Stimulated activated naive CD4-positive, alpha-beta T cell treated with Interleukin-2 at 50 U/mL for 16 hours (primary cell): ENCODE measurements around the gene CCR5AS.
"Not testable (repeated sequence)": the region's sequence is repeated elsewhere in the genome, so short reads cannot be mapped to it uniquely, and the experiment has no call there.

Source experiments
- DNase-seq: peaks from one replicate; lab custom pipeline; 2025; lab: John Stamatoyannopoulos, UW

Gene CCR5AS

DNA sequence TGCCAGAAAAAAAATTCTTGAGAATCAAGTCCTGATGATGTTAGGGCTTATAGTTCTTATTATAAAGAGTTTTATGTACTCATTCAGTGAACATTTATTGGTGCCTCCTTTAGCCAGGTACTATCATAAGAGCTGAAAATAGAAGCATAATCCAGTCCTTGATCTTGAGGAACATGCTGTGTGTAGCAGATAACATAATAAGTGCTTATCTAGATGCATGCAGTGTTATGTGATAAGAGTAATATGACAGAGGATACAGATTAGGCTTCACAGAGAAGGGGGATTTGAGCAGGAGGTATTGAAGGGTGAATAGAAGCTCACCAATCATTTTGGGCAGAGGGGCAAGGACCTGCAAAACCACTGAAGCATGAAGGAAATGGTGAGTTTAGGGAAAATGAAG, 51.9 kb downstream of the CCR5AS start:
- no peak for DNase-seq

DNA sequence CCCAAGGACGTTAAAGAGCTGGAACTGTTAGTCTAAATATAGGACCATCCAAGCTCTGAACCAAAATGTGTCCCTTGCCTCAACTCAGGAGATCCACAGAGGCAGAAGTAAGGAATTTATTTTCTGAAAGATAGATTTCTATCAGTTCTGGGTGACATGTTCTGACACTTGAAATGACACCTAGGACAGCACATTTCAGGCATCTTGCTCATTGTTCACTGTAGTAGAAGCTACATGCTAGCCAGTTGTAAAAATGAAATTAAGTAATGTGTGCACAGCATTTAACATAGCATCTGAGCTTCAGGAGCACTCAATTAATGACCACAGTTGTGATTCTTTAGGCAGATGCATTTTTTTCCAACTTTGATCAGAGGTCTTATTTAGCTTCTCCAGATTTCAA, 52.4 kb downstream of the CCR5AS start:
- DNase-seq: no peak

DNA sequence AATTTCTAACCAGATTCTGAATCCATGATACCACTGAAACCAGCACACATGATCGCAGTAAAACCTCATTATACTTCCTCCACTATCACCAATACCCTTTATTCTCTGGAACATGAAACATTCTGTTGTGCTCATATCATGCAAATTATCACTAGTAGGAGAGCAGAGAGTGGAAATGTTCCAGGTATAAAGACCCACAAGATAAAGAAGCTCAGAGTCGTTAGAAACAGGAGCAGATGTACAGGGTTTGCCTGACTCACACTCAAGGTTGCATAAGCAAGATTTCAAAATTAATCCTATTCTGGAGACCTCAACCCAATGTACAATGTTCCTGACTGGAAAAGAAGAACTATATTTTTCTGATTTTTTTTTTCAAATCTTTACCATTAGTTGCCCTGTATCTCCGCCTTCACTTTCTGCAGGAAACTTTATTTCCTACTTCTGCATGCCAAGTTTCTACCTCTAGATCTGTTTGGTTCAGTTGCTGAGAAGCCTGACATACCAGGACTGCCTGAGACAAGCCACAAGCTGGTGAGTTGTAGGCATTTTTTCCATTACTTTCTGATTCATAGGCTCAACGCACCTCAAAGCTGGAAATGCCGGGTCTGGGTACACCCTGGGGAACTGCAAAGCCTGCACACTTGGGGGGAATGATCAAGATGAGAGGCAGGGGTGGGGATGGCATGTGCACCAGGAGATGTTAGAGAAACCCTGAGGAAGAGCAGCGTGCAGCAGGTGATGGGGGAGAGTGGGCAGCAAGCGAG, 53.0 kb downstream of the CCR5AS start, which contains the start of gene CCR2:
CCR2 (plus strand) TSS at position 465 of the 764 bp plus-strand sequence. CDS start 3,417 bp downstream, outside the sequence.
- no peak for DNase-seq

DNA sequence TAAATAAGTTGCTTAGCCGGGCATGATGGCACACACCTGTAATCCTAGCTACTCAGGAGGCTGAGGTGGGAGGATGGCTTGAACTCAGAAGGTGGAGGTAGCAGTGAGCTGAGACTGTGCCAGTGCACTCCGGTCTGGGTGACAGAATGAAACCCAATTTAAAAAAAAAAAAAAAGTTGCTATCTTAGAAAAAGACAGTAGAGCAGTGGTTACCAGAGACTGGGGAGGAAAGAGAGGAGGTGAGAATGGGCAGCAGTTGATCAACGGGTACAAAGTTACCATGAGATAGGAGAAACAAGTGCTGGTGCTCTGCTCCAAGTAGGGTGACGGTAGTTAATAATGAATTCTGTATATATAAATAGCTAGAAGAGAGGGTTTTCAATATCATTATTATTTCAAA, 53.8 kb downstream of the CCR5AS start:
- no peak for DNase-seq

DNA sequence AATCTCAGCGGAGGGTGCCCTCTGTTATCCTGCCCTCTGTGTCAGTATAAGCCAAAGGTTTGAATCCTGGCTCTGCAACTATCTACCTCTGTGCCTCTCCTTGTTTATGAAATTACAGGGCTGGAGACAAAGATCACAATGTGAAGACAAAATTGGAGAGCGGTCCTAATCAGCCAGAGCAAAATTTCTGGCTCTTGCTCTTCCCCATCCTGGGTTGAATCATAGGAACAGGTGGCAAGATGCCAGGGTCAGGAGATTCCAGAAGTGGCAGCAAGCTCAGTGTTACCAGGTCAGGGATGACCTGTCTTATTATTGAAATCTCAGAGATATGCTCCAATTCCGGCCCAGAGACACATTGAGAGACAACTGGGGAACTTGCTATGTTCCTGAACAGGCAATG, 55.2 kb downstream of the CCR5AS start:
- no peak for DNase-seq

DNA sequence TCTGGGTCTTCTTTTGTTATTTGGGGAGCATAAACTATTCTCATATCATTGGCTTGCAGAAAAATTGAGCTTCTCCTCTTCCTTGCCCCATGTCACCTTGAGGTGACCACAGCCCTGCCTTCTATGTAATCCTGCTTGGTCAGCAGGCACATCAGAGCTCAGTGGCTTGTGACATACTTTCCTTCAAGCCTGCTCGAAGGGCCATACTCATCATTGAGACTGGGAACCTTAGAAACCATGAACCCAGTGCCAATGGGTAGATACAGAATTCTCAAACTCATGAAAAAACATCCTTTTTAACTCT, 56.7 kb downstream of the CCR5AS start:
- no peak for DNase-seq

DNA sequence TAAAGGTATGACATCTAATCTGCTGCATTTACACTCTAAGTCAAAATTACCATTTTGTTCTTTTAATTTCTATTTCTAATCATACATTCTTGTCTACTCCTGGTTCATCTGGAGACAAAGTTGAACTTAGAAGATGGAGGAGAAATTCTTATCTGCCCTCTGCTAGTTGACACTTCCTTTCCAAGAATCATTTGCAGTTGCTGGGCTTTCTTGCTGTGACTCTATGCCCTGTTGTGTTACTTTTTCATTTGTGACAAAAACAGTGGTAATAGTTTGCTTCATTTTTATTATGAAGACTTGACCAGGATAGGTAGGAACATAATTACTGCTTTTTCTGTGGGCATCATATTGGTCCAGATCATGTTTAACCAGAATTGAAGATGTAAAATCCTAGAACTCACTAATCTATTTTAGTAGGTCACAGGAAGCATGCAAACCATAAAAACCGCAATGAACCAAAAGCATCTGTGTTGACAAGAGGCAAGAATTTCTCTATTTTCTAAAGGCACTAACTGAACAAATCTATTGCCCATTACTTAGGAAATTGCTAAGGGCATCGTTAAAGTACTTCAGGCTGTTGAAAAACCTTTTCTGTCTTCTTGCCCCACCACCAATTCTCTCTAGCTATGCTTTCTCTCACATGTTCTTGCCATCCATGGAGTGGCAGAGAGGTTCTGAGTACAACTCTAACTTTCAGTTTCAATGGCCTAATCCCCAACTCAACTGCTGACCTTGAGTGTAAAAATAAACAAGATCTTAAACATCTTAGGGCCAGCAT, 57.2 kb downstream of the CCR5AS start:
- DNase-seq: no peak

DNA sequence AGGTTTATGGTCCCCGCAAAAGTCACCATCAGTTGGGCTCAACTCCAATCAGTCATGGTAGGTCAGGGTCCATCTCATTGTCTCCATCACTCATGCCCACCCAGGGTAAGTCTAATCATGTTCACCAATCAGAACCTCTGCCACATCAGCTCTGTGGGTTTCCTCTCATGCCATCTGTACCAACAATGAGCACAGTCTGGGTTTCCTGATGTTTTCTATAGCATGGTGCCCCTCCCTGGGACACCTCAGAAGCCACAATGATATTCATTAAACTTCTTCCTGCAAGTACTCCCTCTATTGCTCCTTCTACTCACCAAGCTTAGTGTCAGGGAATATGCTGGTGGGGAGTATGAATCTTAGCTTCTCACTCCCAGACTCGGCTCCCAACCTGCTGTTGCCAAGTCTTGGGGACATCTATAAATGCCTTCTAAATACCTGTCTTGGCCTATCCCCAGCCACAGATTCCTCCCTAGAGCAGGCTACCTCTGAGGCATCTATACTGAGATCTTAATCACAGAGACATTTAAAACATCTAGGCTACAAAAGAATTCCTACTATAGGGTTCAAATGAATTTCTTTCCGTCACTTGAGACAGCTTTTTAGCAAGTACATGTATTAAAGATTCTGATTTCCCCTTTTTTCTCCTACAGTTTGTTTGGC, 57.9 kb downstream of the CCR5AS start:
- DNase-seq: no peak

DNA sequence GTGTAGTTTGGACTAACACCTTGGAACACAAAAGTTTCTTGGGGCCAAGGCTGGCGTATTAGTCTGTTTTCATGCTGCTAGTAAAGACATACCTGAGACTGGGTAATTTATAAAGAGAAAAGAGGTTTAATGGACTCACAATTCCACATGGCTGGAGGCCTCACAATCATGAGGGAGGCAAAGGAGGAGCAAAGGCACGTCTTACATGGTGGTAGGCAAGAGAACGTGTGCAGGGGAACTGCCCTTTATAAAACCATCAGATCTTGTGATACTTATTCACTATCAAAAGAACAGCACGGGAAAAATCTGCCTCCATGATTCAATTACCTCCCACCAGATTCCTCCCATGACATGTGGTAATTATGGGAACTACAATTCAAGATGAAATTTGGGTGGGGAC, 62.4 kb downstream of the CCR5AS start:
- DNase-seq: no peak

DNA sequence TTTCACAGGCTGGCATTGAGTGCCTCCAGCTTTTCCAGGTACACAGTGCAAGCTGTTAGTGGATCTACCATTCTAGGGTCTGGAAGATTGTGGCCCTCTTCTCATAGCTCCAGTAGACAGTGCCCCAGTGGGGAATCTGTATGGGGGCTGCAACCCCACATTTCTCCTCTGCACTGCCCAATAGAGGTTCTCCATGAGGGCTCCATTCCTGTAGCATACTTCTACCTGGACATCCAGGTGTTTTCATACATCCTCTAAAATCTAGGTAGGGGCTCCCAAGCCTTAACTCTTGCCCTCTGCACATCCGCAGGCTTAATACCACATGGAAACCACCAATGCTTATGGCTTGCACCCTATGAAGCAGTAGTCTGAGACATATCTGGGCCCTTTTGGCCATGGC, 68.0 kb downstream of the CCR5AS start:
- DNase-seq: no peak

DNA sequence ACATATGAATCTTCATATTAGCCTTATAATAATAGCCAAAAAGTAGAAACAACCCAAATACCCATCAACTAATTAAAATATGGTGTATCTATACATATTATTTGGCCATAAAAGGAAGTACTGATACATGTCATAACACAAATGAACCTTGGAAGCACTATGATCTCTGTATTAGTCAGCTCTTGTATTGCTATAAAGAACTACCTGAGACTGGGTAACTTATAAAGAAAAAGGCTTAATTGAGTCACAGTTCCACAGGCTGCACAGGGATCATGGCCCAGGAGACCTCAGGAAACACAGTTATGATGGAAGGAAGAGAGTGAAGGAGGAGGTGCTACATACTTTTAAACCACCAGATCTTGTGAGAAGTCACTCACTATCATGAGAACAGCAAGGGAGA, 69.0 kb downstream of the CCR5AS start:
- no peak for DNase-seq

DNA sequence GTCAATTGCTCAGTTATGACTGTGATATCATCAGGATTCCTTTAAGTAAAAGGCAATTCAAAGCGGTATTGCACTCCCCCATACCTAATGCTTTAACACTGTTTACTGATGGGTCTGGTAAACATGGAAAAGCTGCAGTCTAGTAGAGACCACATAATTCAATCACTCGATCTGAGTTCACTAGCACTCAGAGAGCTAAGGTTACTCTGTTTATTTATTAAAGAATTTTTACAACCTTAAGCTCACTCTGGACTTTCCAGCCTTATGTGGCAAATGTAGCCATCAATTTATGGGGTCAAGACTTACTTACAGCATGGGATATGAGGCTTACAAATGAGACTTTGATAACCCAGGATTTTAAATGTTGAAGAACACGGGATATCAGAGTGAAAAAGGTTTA, 71.3 kb downstream of the CCR5AS start:
- DNase-seq: no peak

DNA sequence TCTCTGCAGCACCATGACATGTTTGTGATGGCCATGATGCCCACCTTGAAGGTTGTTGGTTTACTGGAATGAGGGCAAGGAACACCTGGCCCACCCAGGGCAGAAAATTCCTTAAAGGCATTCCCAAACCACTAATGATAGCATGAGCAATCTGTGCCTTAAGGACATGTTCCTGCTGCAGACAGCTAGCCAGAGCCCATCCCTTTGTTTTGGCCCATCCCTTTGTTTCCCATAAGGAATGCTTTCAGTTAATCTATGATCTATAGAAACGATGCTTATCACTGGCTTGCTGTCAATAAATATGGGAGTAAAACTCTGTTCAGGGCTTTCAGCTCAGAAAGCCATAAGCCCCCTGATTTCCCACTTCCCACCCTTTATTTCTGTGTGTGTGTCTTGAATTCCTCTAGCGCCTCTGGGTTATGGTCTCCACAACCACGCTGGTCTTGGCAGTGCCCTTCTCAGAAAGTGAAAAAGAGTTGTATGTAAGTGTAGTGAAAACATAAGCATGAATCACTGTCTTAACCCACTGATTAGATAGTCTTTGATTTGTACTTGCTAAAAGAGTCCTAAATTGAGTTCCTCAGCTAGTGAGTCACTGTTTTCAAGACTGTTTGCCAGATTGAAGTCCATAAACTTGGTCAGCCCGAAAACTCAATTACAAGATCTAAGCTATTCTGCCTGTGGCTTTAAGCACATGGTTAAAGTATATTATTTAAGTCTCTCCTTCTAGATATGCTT, 72.0 kb downstream of the CCR5AS start:
- DNase-seq: no peak

DNA sequence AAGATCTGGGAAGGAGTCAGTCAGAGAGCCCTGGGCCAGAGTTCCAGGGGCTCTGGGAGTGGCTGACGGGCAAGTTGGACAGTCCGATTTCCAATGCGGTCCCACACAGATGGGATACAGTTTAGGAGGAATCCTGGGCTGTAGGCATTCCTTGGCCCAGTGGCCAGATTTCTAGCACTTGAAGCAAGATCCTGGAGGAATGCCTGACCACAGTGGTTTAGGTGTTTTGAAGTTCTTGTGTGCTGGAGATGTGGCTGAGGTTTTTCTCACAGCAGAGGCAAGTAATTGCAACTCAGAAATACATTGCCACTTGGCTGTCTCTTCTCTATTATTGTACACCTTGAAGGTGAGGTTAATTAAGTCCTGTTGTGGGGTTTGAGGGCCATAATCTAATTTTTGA, 76.2 kb downstream of the CCR5AS start:
- DNase-seq: not testable (repeated sequence)

DNA sequence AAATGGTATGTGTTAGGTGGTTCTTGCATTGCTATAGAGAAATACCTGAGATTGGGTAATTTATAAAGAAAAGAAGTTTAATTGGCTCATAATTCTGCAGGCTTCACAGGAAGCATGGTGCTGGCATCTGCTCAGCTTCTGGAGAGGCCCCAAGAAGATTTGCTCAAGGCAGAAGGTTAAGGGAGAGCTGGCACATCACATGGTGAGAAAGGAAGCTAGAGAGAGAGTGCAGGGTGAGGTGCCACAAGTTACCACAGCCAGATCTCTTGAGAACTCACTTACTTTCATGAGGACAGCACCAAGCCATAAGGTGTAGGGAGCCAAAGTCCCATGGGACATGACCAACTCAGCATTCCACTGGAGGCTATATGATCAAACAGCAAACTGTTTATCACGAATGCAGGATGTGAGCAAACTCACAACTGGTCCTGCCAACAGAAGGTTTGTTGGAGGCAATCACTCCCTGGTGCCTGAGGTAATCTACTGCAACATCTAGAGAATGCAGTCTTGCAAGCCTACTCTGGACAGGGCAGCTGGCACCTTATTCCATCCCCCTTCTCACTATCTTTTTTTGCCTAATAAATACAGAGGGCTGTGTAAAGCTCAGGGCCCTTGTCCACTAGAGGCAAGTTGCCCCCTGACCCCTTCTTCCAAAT, 81.1 kb downstream of the CCR5AS start:
- DNase-seq: no peak

DNA sequence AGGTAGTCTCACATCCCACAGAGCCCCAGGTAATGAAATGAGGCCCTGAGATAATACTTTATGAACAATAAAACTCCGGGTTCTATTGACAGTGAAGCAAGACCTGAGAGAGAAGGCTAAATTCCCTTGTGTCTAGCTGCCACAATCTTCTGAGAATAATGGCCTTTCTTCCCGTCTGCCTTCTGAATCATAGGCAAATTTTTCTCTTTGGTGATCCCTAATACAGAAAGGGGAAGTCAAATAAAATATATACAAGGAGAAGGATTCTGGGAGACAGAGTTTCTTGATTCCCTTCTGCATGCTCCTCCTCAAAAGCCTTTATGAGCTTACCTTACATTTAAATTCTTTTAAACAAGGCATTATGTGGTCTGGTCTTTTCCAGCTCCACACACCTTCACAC, 82.8 kb downstream of the CCR5AS start:
- no peak for DNase-seq

DNA sequence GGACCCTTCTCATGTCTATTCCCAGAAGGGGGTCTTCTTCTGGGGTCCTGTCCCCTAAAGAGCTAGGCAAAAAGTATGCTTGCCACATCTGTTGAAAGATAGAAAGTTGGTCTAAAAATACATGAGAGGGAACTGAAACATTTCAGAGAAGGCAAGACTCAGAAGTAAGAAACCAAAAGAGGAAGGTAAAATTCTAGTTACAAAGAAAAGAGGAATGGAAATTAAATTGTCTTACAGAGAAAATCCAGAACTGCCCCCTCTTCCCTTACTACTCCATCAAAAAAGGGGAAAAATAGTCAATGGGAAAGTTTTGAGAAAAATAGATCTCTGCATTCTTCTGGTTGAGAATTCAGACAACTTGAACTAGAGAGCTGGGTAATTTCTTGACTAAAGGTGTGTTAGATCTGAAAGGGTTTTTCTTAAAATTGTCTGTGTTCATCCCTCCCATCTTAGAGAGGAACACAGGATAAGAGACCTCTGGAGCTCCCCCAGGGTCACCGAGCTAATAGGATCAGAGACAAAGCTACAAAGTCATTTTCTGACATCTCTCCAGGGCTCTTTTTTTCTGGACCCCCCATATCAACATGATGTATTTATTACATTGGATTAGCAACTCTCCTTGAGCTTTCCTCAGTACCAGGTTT, 85.3 kb downstream of the CCR5AS start:
- DNase-seq: no peak

DNA sequence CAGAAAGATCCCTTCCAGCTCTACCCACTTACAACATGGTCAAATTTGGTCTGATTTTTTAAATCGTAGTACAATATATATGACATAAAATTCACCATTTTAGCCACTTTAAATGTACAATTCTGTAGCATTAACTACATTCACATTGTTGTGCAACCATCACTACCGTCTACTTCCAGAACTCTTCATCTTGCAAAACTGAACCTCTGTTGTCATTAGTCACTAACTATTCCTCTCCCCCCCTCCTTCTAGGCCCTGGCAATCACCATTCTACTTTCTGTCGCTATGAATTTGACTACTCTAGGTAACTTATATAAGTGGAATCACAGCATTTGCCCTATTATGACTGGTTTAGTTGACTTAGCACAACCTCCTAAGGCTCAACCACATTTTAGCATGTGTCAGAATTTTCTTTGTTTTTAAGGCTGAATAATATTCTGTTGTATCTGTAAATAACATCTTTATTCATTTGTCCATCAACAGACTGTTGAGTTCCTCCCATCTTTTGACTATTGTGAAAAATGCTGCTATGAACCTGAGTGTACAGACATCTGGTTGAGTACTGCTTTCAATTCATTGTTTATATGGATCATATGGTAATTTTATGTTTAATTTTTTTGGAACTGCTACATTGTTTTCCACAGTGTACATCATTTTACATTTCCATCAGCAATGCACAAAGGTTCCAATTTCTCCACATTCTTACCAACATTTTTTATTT, 88.5 kb downstream of the CCR5AS start:
- DNase-seq: no peak

DNA sequence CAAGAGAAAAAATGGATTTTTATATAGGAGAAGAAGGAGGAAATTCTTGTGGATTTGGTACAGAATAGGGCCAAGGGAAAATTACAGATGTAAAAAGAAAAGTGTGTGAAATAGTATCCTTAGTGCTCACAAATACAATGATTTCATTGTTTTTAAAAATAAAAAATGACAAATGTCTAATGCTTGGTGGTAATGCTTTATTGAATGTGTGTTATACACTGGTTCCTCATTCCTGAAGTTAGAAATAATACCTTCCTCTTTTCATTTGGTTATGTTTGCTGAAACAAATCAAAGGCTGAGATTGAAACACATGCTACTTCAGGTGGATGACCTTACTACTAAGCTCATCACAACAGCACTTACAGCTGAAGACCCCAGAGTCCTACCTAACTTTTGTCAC, 90.7 kb downstream of the CCR5AS start:
- no peak for DNase-seq

DNA sequence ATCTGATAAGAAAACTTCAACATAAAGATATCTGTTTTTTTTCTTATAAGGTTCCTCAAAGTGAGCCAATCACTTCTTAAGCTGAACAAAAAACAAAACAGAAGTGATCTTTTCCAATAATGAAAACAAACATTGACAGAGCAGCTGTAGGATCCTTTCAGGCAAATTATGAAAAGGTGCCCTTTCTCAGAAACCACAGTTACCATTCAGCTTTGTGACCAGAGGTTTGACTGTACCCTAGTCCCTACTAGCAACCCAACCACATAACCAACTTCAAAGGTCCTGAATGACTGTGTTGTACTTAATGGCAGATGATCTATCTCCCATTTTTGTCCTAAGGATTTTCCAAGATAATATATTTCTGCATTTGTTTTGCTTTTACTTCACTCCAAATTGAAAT, 92.3 kb downstream of the CCR5AS start:
- no peak for DNase-seq
